H1 (cell line): ENCODE data around the gene VEPH1. TPM values are rescaled to one million over a fixed set of nuclear protein-coding genes. Genes with fewer than 3 reads are reported as not detected.

ENCODE experiments used
- SP4 ChIP-seq: IDR thresholded peaks from 2 replicates; pipeline ENCODE4 v1.6.1; 2012; ENCODE audit warnings: low read length, inconsistent platforms
- polyA plus RNA-seq, 7 experiments: library from polyadenylated mRNA; depleted of rRNA in 3 of 7; stranded (reverse) in 5 of 7; unstranded in 2 of 7; fragments of >200 nt in 5 of 7; fragments of 200-250 nt in 2 of 7; gene quantifications; 1 replicate in 5 of 7; 2 replicates in 1 of 7; 4 replicates in 1 of 7; pipeline versions ENCODE4 v1.2.1 to v1.2.3, GENCODE V29; 2011 to 2013; ENCODE audit warnings: missing spikeins in 2 of 7, mixed read lengths in 2 of 7
- total RNA-seq: library from RNA; stranded (reverse); fragmentation: NEBNext Ultra II Directional; extraction: Animal tissue kit (Norgen Biotek cat#: 25700); gene quantifications from 2 replicates; pipeline ENCODE4 v1.2.1, GENCODE V29; 2021

The VEPH1 gene
- total and polyA plus RNA-seq, 2 of the 8 experiments (the other 6 are each of a cell fraction or from before 2014, with no cell fraction given), result 12.0 to 18.3 TPM

GRCh38 chr3:157526036-157526435 lies 22.8 kb upstream of the VEPH1 start (continued):
- TF ChIP-seq SP4, result no peak
